SK-N-SH treated with all-trans-retinoic acid at 6 μM for 48 hours (cell line): ENCODE results near the gene CXCL3.

ENCODE experiments used
- CREB5 ChIP-seq: fragments of 250-450 bp; sonication (Bioruptor Pico); IDR thresholded peaks from 2 replicates; pipeline ENCODE4 v1.5.1; 2020; ENCODE audit warnings: low read depth, mild to moderate bottlenecking, moderate library complexity
- CSDC2 ChIP-seq: fragments of 250-450 bp; sonication (Bioruptor Pico); IDR thresholded peaks from 2 replicates; pipeline ENCODE4 v1.5.0; 2020; ENCODE audit warnings: mild to moderate bottlenecking, moderate library complexity
- OSR1 ChIP-seq: fragments of 250-450 bp; sonication (Bioruptor Pico); IDR thresholded peaks from 2 replicates; pipeline ENCODE4 v1.8.0; 2022; ENCODE audit warnings: moderate library complexity, mild to moderate bottlenecking, inconsistent platforms
- PATZ1 ChIP-seq: fragments of 250-450 bp; sonication (Bioruptor Pico); IDR thresholded peaks from 2 replicates; pipeline ENCODE4 v1.8.0; 2020; ENCODE audit warnings: mild to moderate bottlenecking, moderate library complexity, borderline replicate concordance
- RARB ChIP-seq: fragments of 250-450 bp; sonication (Bioruptor Pico); IDR thresholded peaks from 2 replicates; pipeline ENCODE4 v1.8.0; 2021; ENCODE audit warnings: mild to moderate bottlenecking, moderate library complexity
- TSHZ2 ChIP-seq: fragments of 250-450 bp; sonication (Bioruptor Pico); IDR thresholded peaks from 2 replicates; pipeline ENCODE4 v1.5.0; 2020; ENCODE audit warnings: mild to moderate bottlenecking, moderate library complexity
- ZFP3 ChIP-seq: fragments of 250-450 bp; sonication (Bioruptor Pico); IDR thresholded peaks from 2 replicates; pipeline ENCODE4 v1.5.0; 2020; ENCODE audit warnings: mild to moderate bottlenecking, moderate library complexity
- ZFP30 ChIP-seq: fragments of 450-650 bp; formaldehyde crosslinking; IDR thresholded peaks from 2 replicates; pipeline ENCODE4 v1.5.0; 2022; ENCODE audit warnings: mild to moderate bottlenecking, moderate library complexity

DNA sequence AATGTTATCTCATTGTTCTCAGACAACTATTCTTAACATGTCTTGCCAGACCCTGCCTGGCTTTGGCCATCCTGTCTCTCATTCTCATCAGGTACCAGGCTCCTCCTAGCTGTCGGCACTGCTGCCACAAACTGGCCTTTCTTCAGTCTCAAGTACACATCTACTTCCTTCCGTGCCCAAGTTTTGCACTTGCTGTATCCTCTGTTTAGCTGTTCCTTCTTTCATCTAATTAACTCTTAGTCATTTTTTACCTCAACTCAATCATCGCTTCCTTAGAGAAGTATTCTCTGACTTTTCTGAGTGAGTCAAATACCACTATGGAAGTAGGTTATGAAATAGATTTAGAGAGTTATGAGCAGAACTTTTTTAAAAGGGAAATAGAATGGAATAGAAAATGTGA lies 19.7 kb downstream of the CXCL3 start:
- TF ChIP-seq RARB (no peak), OSR1 (CRISPR knock-in tag) (no peak), CREB5 (no peak), ZFP30 (CRISPR knock-in tag) (no peak), ZFP3 (CRISPR knock-in tag) (no peak), CSDC2 (no peak), PATZ1 (CRISPR knock-in tag) (no peak), TSHZ2 (CRISPR knock-in tag) (no peak)
